Measurements from ENCODE around the gene LARP4.

The LARP4 gene

DNA sequence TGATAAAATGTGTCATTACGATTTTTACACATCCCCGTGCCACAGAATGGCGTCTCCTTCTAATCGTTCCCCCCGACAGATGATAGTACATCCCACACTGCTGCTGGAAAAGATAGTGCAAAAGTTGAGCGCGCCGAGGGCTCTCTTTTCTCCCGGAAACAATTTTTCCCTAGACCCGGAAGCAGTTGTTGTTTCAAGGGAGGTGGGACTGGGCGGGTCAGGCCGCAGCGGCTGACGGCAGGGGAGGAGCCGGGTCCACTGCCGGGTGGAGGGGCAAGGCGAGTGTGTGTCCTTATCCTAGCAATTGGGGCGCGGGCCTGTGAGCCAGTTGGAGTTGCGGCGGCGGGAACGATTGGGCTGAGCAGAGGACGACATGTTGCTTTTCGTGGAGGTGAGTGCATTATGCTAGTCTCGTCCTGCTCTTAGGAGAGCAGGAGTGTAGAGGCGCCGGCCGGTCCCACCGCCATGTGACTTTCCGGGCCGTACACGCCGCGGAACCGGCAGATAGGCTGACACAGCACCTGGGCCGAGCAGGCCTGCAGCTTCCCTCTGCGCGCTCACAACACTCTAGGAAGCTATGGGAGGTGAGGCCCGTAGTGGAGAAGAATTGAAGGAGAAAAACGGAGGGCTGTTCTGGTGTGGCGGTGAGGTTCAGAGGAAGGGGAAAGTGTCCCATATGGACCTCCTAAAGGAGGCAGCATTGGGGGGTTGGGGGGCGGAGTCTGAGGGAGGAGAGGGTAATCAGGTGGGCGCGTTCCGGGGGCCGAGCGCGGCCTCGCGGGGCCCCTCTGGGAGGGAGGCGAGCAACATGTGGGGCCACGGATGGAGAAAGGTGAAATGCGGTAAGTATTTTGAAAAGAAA, at the start of gene LARP4:
Gene LARP4 (plus strand): TSS at position 248 of the 862 bp plus-strand sequence. CDS start 126 bp downstream, at position 374.
- Histone ChIP-seq H3K79me2 (ENCODE audit: insufficient read depth, low read depth) (peaks cover 51% of the 10 kb centered on the region), H3K36me3 (ENCODE audit: insufficient read depth) (no peaks in the 10 kb centered on the region), H3K9ac (peak within 1 kb of the TSS; percentile 85), H3K4me1 (ENCODE audit: low read depth, poor library complexity, severe bottlenecking) (peaks cover 18% of the 10 kb centered on the region), H4K20me1 (ENCODE audit: insufficient read depth) (peaks cover 24% of the 10 kb centered on the region), H2AFZ (ENCODE audit: low read depth) (peak within 1 kb of the TSS; percentile 96), H3K27ac (peak within 1 kb of the TSS; percentile 82), H3K27me3 (ENCODE audit: insufficient read depth, low read depth) (no peaks in the 10 kb centered on the region), H3K4me2 (peak within 1 kb of the TSS; percentile 97), H3K4me3 (IDR thresholded peaks at IDR 0.05; ENCODE audit: insufficient read depth, low read depth, low read length) (peak within 1 kb of the TSS; percentile 73)
- TF ChIP-seq, protein P1, sequence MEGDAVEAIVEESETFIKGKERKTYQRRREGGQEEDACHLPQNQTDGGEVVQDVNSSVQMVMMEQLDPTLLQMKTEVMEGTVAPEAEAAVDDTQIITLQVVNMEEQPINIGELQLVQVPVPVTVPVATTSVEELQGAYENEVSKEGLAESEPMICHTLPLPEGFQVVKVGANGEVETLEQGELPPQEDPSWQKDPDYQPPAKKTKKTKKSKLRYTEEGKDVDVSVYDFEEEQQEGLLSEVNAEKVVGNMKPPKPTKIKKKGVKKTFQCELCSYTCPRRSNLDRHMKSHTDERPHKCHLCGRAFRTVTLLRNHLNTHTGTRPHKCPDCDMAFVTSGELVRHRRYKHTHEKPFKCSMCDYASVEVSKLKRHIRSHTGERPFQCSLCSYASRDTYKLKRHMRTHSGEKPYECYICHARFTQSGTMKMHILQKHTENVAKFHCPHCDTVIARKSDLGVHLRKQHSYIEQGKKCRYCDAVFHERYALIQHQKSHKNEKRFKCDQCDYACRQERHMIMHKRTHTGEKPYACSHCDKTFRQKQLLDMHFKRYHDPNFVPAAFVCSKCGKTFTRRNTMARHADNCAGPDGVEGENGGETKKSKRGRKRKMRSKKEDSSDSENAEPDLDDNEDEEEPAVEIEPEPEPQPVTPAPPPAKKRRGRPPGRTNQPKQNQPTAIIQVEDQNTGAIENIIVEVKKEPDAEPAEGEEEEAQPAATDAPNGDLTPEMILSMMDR (conservative IDR thresholded peaks at IDR 0.05; ENCODE audit: low read depth, low read length) = no peak

DNA sequence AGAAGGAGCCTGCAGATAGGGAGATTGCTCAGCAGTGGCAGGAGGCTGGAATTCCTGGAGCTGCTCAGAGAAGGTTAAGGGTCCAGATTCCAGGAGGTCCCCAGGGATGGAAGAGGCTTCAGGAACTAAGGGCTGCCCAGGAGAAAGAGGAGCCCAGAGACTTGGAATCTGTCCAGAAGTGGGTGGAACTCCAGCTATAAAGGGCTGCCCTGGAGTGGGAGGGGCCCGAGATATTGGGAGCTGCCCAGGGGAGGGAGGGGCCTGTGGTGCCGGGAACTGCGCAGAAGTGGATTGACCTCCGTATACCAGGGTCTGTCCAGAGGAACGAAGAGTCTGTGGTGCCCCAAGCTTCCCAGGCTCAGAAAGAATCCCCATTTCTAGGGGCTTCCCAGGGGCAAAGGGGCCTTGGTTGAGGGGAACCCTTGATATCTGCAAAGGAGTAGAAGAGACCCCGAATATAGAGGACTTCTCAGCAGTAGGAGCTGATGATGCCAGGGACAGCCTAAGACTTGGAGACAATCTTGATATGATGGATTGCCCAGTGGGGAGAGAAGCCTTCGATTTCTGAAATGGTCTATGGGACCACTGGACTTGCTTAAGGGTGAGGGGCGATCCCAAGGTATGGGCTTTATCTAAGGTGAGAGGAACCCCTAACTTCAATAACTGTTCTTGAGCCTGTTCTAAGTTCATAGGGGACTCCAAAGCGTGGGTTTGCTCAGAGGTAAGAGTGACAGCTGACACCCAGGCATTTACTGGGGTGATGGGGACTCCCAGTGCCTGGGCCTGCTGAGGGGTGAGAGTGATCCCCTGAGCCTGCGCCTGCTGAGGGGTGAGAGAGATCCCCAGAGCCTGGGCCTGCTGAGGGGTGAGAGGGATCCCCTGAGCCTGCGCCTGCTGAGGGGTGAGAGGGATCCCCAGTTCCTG, 49.3 kb upstream of the LARP4 start:
- Histone ChIP-seq H3K9ac (no peak overlapping the region), H3K4me3 (IDR thresholded peaks at IDR 0.05; ENCODE audit: insufficient read depth, low read depth, low read length) (no peak overlapping the region), H4K20me1 (ENCODE audit: insufficient read depth) (no peaks in the 10 kb centered on the region), H3K79me2 (ENCODE audit: insufficient read depth, low read depth) (no peaks in the 10 kb centered on the region), H3K4me2 (no peak overlapping the region), H3K27me3 (ENCODE audit: insufficient read depth, low read depth) (no peaks in the 10 kb centered on the region), H3K4me1 (ENCODE audit: low read depth, poor library complexity, severe bottlenecking) (peaks cover 17% of the 10 kb centered on the region), H2AFZ (ENCODE audit: low read depth) (no peak overlapping the region), H3K36me3 (ENCODE audit: insufficient read depth) (no peaks in the 10 kb centered on the region), H3K27ac (no peak overlapping the region)
- TF ChIP-seq, protein P1 (conservative IDR thresholded peaks at IDR 0.05; ENCODE audit: low read depth, low read length) = no peak

DNA sequence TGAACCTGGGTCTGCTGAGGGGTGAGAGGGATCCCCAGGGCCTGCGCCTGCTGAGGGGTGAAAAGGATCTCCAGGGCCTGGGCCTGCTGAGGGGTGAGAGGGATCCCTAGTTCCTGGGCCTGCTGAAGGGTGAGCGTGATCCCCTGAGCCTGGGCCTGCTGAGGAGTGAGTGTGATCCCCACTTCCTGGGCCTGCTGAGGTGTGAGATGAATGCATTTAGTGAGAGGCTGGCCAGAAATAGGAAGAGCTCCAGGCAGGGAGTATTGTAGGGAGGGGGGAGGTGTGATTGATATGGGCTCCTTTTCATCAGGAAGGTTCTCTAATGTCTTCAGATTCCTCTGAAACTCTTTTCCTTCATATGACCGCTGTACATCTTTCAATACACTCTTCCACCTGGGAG, 47.3 kb upstream of the LARP4 start:
- Histone ChIP-seq H3K9ac (no peak overlapping the region), H2AFZ (ENCODE audit: low read depth) (no peak overlapping the region), H3K4me2 (no peak overlapping the region)

More for the DNA sequence above, 47.3 kb upstream of the LARP4 start:
- peaks cover 17% of the 10 kb centered on the region for H3K4me1 ChIP-seq (ENCODE audit: low read depth, poor library complexity, severe bottlenecking)
- H4K20me1 ChIP-seq (ENCODE audit: insufficient read depth) = no peaks in the 10 kb centered on the region
- H3K79me2 ChIP-seq (ENCODE audit: insufficient read depth, low read depth) = no peaks in the 10 kb centered on the region
- TF ChIP-seq, protein P1 (conservative IDR thresholded peaks at IDR 0.05; ENCODE audit: low read depth, low read length) = no peak
- no peak overlapping the region for H3K4me3 ChIP-seq (IDR thresholded peaks at IDR 0.05; ENCODE audit: insufficient read depth, low read depth, low read length)
- no peak overlapping the region for H3K27ac ChIP-seq
- no peaks in the 10 kb centered on the region for H3K27me3 ChIP-seq (ENCODE audit: insufficient read depth, low read depth)
- no peaks in the 10 kb centered on the region for H3K36me3 ChIP-seq (ENCODE audit: insufficient read depth)
